GM10266 (cell line): ENCODE data around the gene PDS5A.
"Not testable (repeated sequence)": the region's sequence is repeated elsewhere in the genome, so short reads cannot be mapped to it uniquely, and the experiment has no call there.

Experiments used
- DNase-seq: peaks from one replicate; pipeline ENCODE4 v3.0.0; 2012; ENCODE audit errors: extremely low spot score
- TF ChIP-seq, protein P1 (sequence below): IDR thresholded peaks from 2 replicates; pipeline ENCODE4 v1.5.1; 2012; ENCODE audit warnings: mild to moderate bottlenecking, low read depth; ENCODE audit not compliant: control insufficient read depth, insufficient read depth; ENCODE audit errors: missing control alignments

PDS5A gene

DNA sequence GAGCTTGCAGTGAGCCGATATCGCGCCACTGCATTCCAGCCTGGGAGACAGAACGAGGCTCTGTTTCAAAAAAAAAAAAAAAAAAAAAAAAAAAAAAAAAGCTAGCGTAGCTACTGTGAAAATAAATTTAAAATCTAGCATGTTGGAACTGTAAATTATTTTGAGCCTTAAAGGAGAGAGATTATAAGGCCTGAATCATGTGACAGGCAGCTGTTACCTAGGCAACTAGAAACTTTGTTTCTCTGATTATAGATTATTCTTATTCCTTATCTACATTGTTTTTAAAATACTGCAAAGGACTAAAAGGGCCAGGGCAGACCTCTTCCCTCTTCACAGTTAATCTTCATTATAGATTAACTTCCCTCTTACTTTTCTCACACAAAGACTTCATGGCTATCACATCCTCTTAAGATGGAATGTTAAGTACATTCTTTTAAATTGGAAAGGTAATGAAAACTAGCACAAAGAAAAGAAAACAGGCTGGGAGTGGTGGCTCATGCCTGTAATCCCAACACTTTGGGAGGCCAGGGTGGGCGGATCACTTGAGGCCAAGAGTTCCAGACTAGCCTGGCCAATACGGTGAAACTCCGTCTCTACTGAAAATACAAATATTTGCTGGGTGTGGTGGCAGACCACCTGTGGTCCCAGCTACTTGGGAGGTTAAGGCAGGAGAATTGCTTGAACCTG is 21.1 kb upstream of the PDS5A start:
- DNase-seq, result no peak

DNA sequence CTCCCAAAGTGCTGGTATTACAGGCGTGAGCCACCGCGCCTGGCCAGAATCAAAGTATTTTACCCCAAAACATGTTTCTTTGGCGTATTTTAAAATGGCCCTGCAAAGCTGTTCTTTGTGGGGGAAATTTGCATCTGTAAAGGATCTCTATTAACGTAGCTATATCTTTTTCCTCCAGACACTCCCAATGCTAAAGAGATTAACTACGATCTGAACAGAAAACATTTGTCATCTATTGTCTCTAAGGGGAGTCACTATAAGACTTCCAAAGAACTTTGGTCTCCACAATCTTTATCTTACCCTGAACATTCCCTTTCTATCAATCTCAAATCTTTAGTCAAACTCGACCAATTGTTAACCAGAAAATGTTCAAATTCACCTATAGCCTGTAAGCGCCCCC is 19.1 kb upstream of the PDS5A start:
- TF ChIP-seq, protein P1, sequence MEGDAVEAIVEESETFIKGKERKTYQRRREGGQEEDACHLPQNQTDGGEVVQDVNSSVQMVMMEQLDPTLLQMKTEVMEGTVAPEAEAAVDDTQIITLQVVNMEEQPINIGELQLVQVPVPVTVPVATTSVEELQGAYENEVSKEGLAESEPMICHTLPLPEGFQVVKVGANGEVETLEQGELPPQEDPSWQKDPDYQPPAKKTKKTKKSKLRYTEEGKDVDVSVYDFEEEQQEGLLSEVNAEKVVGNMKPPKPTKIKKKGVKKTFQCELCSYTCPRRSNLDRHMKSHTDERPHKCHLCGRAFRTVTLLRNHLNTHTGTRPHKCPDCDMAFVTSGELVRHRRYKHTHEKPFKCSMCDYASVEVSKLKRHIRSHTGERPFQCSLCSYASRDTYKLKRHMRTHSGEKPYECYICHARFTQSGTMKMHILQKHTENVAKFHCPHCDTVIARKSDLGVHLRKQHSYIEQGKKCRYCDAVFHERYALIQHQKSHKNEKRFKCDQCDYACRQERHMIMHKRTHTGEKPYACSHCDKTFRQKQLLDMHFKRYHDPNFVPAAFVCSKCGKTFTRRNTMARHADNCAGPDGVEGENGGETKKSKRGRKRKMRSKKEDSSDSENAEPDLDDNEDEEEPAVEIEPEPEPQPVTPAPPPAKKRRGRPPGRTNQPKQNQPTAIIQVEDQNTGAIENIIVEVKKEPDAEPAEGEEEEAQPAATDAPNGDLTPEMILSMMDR, result no peak
- DNase-seq, result no peak

More for the DNA sequence above, 21.1 kb upstream of the PDS5A start:
- TF ChIP-seq, protein P1, result no peak

DNA sequence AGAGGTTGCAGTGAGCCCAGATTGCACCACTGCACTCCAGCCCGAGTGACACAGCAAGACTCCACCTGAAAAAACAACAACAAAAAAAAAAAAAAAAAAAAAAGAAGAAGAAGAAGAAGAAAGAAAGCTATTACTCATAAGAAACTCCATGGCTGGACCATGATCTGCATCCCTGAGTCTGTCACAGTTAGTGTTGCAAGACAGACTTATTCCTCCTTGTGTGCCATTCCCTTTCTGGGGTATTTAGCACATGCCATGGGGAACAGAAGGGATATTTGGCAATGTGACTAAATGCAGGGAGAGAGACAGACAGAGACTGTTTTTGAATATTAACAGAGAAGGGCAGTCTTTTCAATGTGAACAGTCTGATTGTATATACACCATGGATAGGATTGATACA is 16.7 kb upstream of the PDS5A start:
- no peak for DNase-seq
- TF ChIP-seq, protein P1, result no peak

DNA sequence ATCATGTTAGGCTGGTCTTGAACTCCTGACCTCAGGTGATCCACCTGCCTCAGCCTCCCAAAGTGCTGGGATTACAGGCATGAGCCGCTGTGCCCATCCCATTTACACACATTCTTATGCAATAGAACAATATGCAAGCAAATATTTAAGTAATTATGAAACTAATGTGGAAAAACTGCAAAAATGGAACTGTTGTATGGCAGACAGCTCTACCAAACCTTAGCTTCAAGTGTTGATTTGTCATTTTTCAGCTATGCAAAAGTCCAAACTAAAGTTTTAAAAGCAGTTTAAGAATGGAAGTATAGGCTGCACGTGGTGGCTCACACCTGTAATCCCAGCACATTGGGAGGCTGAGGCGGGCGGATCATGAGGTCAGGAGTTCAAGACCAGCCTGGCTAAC is 11.7 kb upstream of the PDS5A start:
- not testable (repeated sequence) for DNase-seq

DNA sequence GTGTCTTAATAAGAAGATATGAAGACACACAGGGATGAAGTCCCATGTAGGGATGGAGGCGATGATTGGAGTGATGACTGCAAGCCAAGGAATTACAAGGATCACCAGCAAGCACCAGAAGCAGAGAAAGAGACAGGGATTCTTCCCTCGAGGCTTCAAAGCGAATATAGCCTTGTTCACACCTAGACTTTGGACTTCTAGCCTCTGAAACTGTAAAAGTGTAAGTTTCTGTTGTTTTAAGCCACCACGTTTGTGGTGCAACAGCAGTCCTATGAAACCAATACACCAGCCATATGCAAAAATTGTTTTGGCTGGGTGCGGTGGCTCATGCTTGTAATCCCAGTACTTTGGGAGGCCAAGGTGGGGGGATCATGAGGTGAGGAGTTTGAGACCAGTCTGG is 9.8 kb upstream of the PDS5A start:
- TF ChIP-seq, protein P1, result no peak
- no peak for DNase-seq

DNA sequence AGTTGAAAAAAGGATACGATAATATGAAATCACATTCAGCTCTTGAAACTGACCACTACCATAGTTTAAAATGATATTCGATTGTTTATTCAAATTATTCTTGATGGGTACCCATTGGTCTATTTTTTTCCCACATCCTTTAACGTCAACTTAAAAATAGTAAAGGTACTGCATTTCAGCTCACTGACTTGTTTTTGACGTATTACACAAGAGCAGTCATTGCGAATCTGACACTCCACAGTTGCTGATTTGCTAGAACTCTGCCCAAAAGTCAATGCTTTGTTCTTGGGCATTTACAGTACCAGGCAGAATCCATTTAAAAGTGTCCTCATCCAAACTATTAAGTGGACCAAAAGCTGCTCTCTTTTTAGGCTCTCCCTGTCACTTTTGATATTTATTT is 1.2 kb upstream of the PDS5A start:
- TF ChIP-seq, protein P1, result no peak
- DNase-seq, result no peak

DNA sequence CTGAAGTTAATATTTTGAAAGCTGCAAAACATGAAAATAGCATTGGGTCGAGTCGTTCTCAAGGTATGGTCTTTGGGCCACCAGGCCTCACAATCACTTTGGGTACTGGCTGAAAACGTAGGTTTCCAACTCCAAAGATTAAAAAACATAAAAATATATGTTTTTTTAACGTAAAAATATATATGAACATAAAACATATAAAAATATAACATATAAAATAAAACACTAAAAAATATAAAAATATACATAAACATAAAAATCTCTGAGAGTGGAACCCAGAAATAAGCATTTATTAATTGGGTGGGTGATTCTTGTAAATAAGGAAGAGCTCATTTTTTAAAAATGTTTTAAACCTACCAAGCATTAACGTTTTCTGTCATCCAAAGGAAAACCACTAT is 666 bp upstream of the PDS5A start:
- DNase-seq, result no peak
- TF ChIP-seq, protein P1, result no peak
